Ishikawa (cell line): Measurements from ENCODE around the gene HLA-A.

Experiments used
- CEBPB ChIP-seq: IDR thresholded peaks from 2 replicates; pipeline ENCODE4 v1.6.1; 2012
- CREB1 ChIP-seq: IDR thresholded peaks from 2 replicates; pipeline ENCODE4 v1.6.1; 2012; ENCODE audit warnings: low read depth
- EGR1 ChIP-seq: IDR thresholded peaks from 2 replicates; pipeline ENCODE4 v1.6.1; 2012
- EP300 ChIP-seq: IDR thresholded peaks from 2 replicates; pipeline ENCODE4 v1.6.1; 2012; ENCODE audit warnings: borderline replicate concordance
- FOXM1 ChIP-seq: IDR thresholded peaks from 2 replicates; pipeline ENCODE4 v1.6.1; 2012; ENCODE audit warnings: low read depth, borderline replicate concordance
- MAX ChIP-seq: IDR thresholded peaks from 2 replicates; pipeline ENCODE4 v1.6.1; 2012
- NFIC ChIP-seq: IDR thresholded peaks from 2 replicates; pipeline ENCODE4 v1.6.1; 2012
- RAD21 ChIP-seq: IDR thresholded peaks from 2 replicates; pipeline ENCODE4 v1.6.1; 2012; ENCODE audit warnings: low read depth
- REST ChIP-seq: IDR thresholded peaks from 2 replicates; pipeline ENCODE4 v1.6.1; 2012; ENCODE audit warnings: low read depth, mild to moderate bottlenecking
- TAF1 ChIP-seq: IDR thresholded peaks from 2 replicates; pipeline ENCODE4 v1.6.1; 2012; ENCODE audit warnings: low read depth, mild to moderate bottlenecking
- TCF12 ChIP-seq: IDR thresholded peaks from 2 replicates; pipeline ENCODE4 v1.6.1; 2012; ENCODE audit warnings: low read depth
- TEAD4 ChIP-seq: IDR thresholded peaks from 2 replicates; pipeline ENCODE4 v1.6.1; 2012
- YY1 ChIP-seq: IDR thresholded peaks from 2 replicates; pipeline ENCODE4 v1.6.1; 2012; ENCODE audit warnings: low read depth
- ZBTB7A ChIP-seq: IDR thresholded peaks from 2 replicates; pipeline ENCODE4 v1.6.1; 2012; ENCODE audit warnings: low read depth
- TF ChIP-seq, protein P1 (sequence below): IDR thresholded peaks from 2 replicates; pipeline ENCODE4 v1.6.1; 2012

The HLA-A gene

GRCh38 chr6:29908341-29908662 lies 34.0 kb upstream of the HLA-A start:
- TF ChIP-seq TEAD4: no peak
- TF ChIP-seq TCF12: no peak
- no peak for TF ChIP-seq CEBPB
- TF ChIP-seq YY1: no peak
- no peak for TF ChIP-seq ZBTB7A
- TF ChIP-seq, protein P1, sequence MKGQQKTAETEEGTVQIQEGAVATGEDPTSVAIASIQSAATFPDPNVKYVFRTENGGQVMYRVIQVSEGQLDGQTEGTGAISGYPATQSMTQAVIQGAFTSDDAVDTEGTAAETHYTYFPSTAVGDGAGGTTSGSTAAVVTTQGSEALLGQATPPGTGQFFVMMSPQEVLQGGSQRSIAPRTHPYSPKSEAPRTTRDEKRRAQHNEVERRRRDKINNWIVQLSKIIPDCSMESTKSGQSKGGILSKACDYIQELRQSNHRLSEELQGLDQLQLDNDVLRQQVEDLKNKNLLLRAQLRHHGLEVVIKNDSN: no peak
- TF ChIP-seq MAX: no peak
- no peak for TF ChIP-seq REST
- TF ChIP-seq NFIC: no peak
- TF ChIP-seq TAF1: no peak

DNA sequence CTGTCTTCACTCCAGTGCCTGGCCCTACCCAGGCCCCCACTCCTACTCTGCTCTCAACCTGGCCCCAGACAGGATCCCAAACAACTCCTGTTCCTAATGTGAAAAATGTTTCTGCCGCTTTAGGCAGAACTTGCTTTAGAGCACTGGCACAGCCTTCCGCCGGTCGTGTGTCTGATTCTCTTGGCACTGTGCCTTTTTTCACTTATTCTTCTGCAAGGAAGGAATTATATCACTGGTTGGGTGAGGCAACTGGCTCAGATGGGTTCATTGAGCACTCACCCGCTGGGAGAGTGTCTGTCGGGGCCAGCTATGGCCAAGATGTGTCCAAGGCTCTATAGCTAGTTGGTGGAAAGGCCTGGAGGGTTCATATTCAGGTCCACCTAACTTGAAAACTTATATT lies 33.6 kb upstream of the HLA-A start:
- TF ChIP-seq REST: no peak
- TF ChIP-seq TCF12: no peak
- no peak for TF ChIP-seq FOXM1
- no peak for TF ChIP-seq NFIC
- TF ChIP-seq TAF1: no peak
- no peak for TF ChIP-seq CREB1
- no peak for TF ChIP-seq RAD21
- no peak for TF ChIP-seq TEAD4
- no peak for TF ChIP-seq ZBTB7A
- no peak for TF ChIP-seq YY1
- no peak for TF ChIP-seq CEBPB
- TF ChIP-seq EGR1: no peak

- no peak for TF ChIP-seq YY1
These were observed 32.3 kb upstream of the HLA-A start for GRCh38 chr6:29909985-29910384.

DNA sequence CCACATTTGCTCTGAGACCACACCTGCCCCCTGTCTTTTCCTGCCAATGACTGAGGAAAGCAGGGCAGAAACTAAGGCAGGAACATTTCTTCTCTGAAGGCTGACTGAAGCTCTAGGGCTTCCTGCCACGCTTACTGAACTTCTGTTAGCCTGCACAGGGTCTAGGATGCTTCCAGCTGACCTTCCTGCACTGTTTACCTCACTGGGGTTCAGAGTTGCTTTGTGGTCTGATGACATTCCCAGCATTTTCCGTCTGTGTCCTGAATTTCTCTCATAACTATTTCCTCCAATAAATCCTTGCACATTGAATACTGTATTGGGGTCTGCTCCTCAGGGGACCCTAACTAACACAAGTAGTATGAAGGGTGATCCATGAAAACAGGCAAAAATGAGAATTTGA lies 29.5 kb upstream of the HLA-A start:
- TF ChIP-seq EGR1 (no peak), YY1 (no peak), TCF12 (no peak), CEBPB (no peak), FOXM1 (no peak), RAD21 (no peak), REST (no peak), NFIC (no peak), EP300 (no peak), MAX (no peak), ZBTB7A (no peak), TAF1 (no peak)
- TF ChIP-seq, protein P1: no peak

DNA sequence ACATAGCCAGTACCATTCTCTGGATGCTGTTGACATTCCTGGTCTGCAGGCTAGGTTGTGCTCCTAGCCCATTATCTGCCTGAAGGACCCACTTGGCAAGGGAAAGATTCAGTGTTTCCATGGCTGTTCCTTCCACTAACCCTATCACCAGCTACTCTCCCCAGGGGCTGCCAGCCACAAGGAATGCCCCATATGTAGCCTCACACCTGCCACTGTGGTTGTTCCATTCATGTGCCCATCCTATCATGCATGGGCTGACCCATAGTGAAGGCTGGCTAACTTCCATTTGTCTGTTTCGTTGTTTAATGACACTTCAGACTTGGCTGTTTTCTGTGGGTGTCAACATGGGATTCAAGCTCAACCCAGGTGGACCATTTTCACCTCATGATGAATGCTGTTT lies 25.6 kb upstream of the HLA-A start:
- TF ChIP-seq TEAD4 (no peak), TAF1 (no peak), FOXM1 (no peak), CEBPB (no peak), EGR1 (no peak), TCF12 (no peak), EP300 (no peak), MAX (no peak), YY1 (no peak), NFIC (no peak), ZBTB7A (no peak), CREB1 (no peak), REST (no peak), RAD21 (no peak)
- TF ChIP-seq, protein P1: no peak
